Liver (tissue), 9 donors: ENCODE measurements around the gene BTNL9. TPM values are rescaled to one million over a fixed set of nuclear protein-coding genes. Genes with fewer than 3 reads are reported as not detected.

ENCODE experiments used
- DNase-seq: peaks from one replicate; pipeline ENCODE4 v3.0.0-alpha.2; 2017; ENCODE audit warnings: low spot score
- H3K27ac ChIP-seq, 2 donors: one replicate each; pipeline ENCODE4 v1.7.0; 2013; ENCODE audit warnings: inconsistent platforms in 2 of 2, low read length in 2 of 2, control low read depth in 1 of 2, low read depth in 1 of 2, mild to moderate bottlenecking in 1 of 2
- H3K27me3 ChIP-seq, 4 donors: one replicate each; pipeline versions ENCODE4 v1.6.1 to v1.7.0; 2013; ENCODE audit warnings: low read length in 3 of 4, inconsistent platforms in 1 of 4, mild to moderate bottlenecking in 1 of 4, moderate library complexity in 1 of 4; ENCODE audit not compliant: control insufficient read depth in 4 of 4, insufficient read depth in 4 of 4
- H3K36me3 ChIP-seq, 4 donors: one replicate each; pipeline versions ENCODE4 v1.6.1 to v1.7.0; 2013; ENCODE audit warnings: low read length in 3 of 4, mild to moderate bottlenecking in 3 of 4, low read depth in 1 of 4, moderate library complexity in 1 of 4; ENCODE audit not compliant: control insufficient read depth in 4 of 4, insufficient read depth in 3 of 4
- H3K4me1 ChIP-seq, 4 donors: one replicate each; pipeline versions ENCODE4 v1.6.1 to v1.7.0; 2013; ENCODE audit warnings: low read length in 3 of 4, mild to moderate bottlenecking in 3 of 4, moderate library complexity in 1 of 4; ENCODE audit not compliant: control insufficient read depth in 4 of 4, insufficient read depth in 4 of 4
- H3K4me3 ChIP-seq, 3 donors: one replicate each; pipeline versions ENCODE4 v1.6.1 to v1.7.0; 2013; ENCODE audit warnings: low read length in 3 of 3, control low read depth in 1 of 3, low read depth in 1 of 3, mild to moderate bottlenecking in 1 of 3
- H3K9ac ChIP-seq, 2 donors: one replicate each; pipeline ENCODE4 v1.7.0; 2013; ENCODE audit warnings: low read length in 2 of 2, mild to moderate bottlenecking in 2 of 2, moderate library complexity in 2 of 2, control low read depth in 1 of 2, low read depth in 1 of 2
- H3K9me3 ChIP-seq, 4 donors: one replicate each; pipeline versions ENCODE4 v1.6.1 to v1.7.0; 2013; ENCODE audit warnings: low read length in 3 of 4; ENCODE audit not compliant: control insufficient read depth in 4 of 4
- EGR1 ChIP-seq, 2 donors: IDR thresholded peaks; 2 replicates each; pipeline ENCODE4 v1.6.1; 2016 to 2018; ENCODE audit warnings: antibody characterized with exemption in 2 of 2, low read depth in 2 of 2
- FOXA1 ChIP-seq: IDR thresholded peaks from 2 replicates; pipeline ENCODE4 v1.6.1; 2016; ENCODE audit warnings: antibody characterized with exemption
- FOXA2 ChIP-seq: IDR thresholded peaks from 2 replicates; pipeline ENCODE4 v1.6.1; 2016; ENCODE audit warnings: antibody characterized with exemption
- HNF4A ChIP-seq, 2 donors: conservative IDR thresholded peaks; 2 replicates each; pipeline ENCODE4 v1.6.1; 2016; ENCODE audit warnings: antibody characterized with exemption in 2 of 2, mild to moderate bottlenecking in 2 of 2
- JUND ChIP-seq, 2 donors: IDR thresholded peaks; 2 replicates each; pipeline ENCODE4 v1.6.1; 2016; ENCODE audit warnings: antibody characterized with exemption in 2 of 2
- RAD21 ChIP-seq, 2 donors: IDR thresholded peaks; 2 replicates each; pipeline ENCODE4 v1.6.1; 2016; ENCODE audit warnings: antibody characterized with exemption in 2 of 2, mild to moderate bottlenecking in 2 of 2
- RXRA ChIP-seq, 2 donors: IDR thresholded peaks; 2 replicates each; pipeline ENCODE4 v1.6.1; 2017 to 2018; ENCODE audit warnings: antibody characterized with exemption in 2 of 2, mild to moderate bottlenecking in 1 of 2
- TAF1 ChIP-seq: conservative IDR thresholded peaks from 2 replicates; pipeline ENCODE4 v1.6.1; 2016; ENCODE audit warnings: antibody characterized with exemption, mild to moderate bottlenecking
- YY1 ChIP-seq: IDR thresholded peaks from 2 replicates; pipeline ENCODE4 v1.6.1; 2016; ENCODE audit warnings: antibody characterized with exemption, mild to moderate bottlenecking
- WGBS: extraction: QIAGEN DNeasy Blood & Tissue Kit; methylation state at CpG from one replicate; pipeline ENCODE4 v1.1.7; 2013; 5-methylcytosine and 5-hydroxymethylcytosine counted together
- polyA plus RNA-seq, 2 donors: library from polyadenylated mRNA; stranded (reverse) in 1 of 2; unstranded in 1 of 2; fragments of 200-250 nt in 1 of 2; fragments of >200 nt in 1 of 2; fragmentation: Nextera tagmentation in 1 of 2; extraction: Ambion mirVana in 1 of 2; gene quantifications; one replicate each; pipeline versions ENCODE4 v1.2.1 to v1.2.3, GENCODE V29; 2013 to 2015
- total RNA-seq, 2 donors: library from RNA; depleted of rRNA; stranded (reverse); fragments of >200 nt; gene quantifications; one replicate each; pipeline ENCODE4 v1.2.3, GENCODE V29; 2014
- TF ChIP-seq, protein P1 (sequence below): IDR thresholded peaks from 2 replicates; pipeline ENCODE4 v1.6.1; 2016; ENCODE audit warnings: antibody characterized with exemption, mild to moderate bottlenecking
- TF ChIP-seq, protein P2 (sequence below): IDR thresholded peaks from 2 replicates; pipeline ENCODE4 v1.6.1; 2016; ENCODE audit warnings: antibody characterized with exemption
- TF ChIP-seq, protein P3 (sequence below): IDR thresholded peaks from 2 replicates; pipeline ENCODE4 v1.6.1; 2016; ENCODE audit warnings: antibody characterized with exemption
- TF ChIP-seq, protein P4 (sequence below): IDR thresholded peaks from 2 replicates; pipeline ENCODE4 v1.6.1; 2016; ENCODE audit warnings: antibody characterized with exemption
- donor health status: healthy.
- donor health status: healthy.
- donor health status: healthy.
- donor health status: healthy.
- donor health status: healthy.

BTNL9 gene
- total and polyA plus RNA-seq, 4 donors = 1.4 to 12.0 (median 4.7) TPM

DNA sequence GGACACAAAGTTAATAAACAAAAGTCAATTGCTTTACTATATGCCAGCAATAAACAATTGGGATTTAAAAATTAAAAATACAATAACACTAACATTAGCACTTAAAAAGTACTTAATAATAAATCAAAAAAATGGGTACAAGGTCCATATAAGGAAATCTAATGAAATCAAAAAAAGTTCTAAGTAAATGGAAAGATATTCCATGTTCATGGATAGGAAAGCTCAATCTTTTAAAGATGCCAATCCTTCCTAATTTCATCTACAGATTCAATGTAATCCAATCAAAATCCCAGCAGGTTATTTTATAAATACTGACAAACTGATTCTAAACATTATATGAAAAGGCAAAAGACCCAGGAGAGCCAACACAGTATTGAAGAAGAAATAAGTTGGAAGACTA, 41.9 kb downstream of the BTNL9 start:
- TF ChIP-seq FOXA2 (no peak), EGR1 (IDR thresholded peaks at IDR 0.05; ENCODE audit: low read depth in 2 of 2) (no peak), RXRA (IDR thresholded peaks at IDR 0.05) (no peak), TAF1 (no peak), FOXA1 (no peak), JUND (IDR thresholded peaks at IDR 0.05) (no peak), HNF4A (conservative IDR thresholded peaks at IDR 0.05) (no peak), YY1 (no peak)
- TF ChIP-seq, protein P1, sequence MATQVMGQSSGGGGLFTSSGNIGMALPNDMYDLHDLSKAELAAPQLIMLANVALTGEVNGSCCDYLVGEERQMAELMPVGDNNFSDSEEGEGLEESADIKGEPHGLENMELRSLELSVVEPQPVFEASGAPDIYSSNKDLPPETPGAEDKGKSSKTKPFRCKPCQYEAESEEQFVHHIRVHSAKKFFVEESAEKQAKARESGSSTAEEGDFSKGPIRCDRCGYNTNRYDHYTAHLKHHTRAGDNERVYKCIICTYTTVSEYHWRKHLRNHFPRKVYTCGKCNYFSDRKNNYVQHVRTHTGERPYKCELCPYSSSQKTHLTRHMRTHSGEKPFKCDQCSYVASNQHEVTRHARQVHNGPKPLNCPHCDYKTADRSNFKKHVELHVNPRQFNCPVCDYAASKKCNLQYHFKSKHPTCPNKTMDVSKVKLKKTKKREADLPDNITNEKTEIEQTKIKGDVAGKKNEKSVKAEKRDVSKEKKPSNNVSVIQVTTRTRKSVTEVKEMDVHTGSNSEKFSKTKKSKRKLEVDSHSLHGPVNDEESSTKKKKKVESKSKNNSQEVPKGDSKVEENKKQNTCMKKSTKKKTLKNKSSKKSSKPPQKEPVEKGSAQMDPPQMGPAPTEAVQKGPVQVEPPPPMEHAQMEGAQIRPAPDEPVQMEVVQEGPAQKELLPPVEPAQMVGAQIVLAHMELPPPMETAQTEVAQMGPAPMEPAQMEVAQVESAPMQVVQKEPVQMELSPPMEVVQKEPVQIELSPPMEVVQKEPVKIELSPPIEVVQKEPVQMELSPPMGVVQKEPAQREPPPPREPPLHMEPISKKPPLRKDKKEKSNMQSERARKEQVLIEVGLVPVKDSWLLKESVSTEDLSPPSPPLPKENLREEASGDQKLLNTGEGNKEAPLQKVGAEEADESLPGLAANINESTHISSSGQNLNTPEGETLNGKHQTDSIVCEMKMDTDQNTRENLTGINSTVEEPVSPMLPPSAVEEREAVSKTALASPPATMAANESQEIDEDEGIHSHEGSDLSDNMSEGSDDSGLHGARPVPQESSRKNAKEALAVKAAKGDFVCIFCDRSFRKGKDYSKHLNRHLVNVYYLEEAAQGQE = no peak
- TF ChIP-seq, protein P2, sequence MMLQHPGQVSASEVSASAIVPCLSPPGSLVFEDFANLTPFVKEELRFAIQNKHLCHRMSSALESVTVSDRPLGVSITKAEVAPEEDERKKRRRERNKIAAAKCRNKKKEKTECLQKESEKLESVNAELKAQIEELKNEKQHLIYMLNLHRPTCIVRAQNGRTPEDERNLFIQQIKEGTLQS = no peak
- H3K9me3 ChIP-seq = peaks cover 0 to 3% (median under 1%) of the 10 kb centered on the region in 4 donors
- H3K9ac ChIP-seq = no peak overlapping the region
- H3K36me3 ChIP-seq = no peaks in the 10 kb centered on the region
- no peak overlapping the region for H3K4me3 ChIP-seq
- DNase-seq = no peak
- peaks cover 0 to 7% (median 3%) of the 10 kb centered on the region in 4 donors for H3K27me3 ChIP-seq
- no peaks in the 10 kb centered on the region for H3K4me1 ChIP-seq
- H3K27ac ChIP-seq = no peak overlapping the region

GRCh38 chr5:181084621-181085195, 44.6 kb downstream of the BTNL9 start:
- Histone ChIP-seq H3K27ac (no peak overlapping the region), H3K4me1 (no peaks in the 10 kb centered on the region), H3K27me3 (peaks cover 0 to 7% (median 3%) of the 10 kb centered on the region in 4 donors), H3K9me3 (peaks cover 0 to 2% (median 0%) of the 10 kb centered on the region in 4 donors), H3K4me3 (no peak overlapping the region), H3K9ac (no peak overlapping the region), H3K36me3 (no peaks in the 10 kb centered on the region)
- TF ChIP-seq, protein P2 = no peak
- TF ChIP-seq HNF4A (conservative IDR thresholded peaks at IDR 0.05) = no peak
- no peak for TF ChIP-seq EGR1 (IDR thresholded peaks at IDR 0.05; ENCODE audit: low read depth in 2 of 2)
- no peak for TF ChIP-seq RAD21 (IDR thresholded peaks at IDR 0.05)
- TF ChIP-seq FOXA1 = no peak
- no peak for TF ChIP-seq FOXA2
- TF ChIP-seq, protein P1 = no peak
- TF ChIP-seq TAF1 = no peak
- TF ChIP-seq, protein P3, sequence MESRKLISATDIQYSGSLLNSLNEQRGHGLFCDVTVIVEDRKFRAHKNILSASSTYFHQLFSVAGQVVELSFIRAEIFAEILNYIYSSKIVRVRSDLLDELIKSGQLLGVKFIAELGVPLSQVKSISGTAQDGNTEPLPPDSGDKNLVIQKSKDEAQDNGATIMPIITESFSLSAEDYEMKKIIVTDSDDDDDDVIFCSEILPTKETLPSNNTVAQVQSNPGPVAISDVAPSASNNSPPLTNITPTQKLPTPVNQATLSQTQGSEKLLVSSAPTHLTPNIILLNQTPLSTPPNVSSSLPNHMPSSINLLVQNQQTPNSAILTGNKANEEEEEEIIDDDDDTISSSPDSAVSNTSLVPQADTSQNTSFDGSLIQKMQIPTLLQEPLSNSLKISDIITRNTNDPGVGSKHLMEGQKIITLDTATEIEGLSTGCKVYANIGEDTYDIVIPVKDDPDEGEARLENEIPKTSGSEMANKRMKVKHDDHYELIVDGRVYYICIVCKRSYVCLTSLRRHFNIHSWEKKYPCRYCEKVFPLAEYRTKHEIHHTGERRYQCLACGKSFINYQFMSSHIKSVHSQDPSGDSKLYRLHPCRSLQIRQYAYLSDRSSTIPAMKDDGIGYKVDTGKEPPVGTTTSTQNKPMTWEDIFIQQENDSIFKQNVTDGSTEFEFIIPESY = no peak
- TF ChIP-seq, protein P4, sequence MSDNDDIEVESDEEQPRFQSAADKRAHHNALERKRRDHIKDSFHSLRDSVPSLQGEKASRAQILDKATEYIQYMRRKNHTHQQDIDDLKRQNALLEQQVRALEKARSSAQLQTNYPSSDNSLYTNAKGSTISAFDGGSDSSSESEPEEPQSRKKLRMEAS = no peak
- no peak for TF ChIP-seq YY1
- DNase-seq = no peak
- 56% methylated on average over 18 of the region's 18 CpGs for WGBS
